HG03571 (cell line): ENCODE measurements around the gene TWIST1.

ENCODE experiments used
- ATAC-seq: cut with Tn5 transposase; IDR thresholded peaks from one replicate; pipeline ENCODE4 v1.9.1; 2021; ENCODE audit not compliant: unreplicated experiment

TWIST1 gene

DNA sequence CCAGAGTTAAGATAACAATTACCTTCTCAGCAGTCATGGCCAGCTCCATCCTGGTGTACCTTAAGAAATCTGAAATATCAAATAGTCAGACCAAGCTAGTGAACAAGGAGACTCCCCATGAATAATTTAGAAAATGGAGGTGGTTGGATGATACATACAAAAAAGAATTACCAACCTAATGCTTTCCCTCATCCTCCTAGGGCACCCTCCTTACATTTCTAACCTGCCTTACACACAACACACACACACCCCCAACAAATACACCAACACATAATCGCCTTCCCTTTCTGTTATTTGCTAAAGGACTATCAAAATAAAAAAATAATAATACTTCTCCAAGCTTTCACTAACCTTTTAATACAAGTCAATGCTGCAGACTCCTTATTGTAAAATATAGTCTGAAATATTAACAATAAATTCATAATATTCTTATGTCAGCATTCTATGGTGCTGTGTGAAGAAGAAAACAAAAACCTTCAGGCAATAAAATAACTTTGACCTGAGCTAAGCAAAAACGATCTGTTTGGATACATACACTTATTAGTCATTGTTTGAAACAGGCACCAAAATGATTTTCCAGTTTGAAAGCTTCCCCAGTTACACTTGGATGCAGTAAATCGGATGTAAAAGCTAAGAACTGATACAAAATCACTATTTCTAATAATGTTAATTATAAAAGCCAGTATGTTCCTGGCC is 3.4 kb downstream of the TWIST1 start:
- ATAC-seq = no peak

DNA sequence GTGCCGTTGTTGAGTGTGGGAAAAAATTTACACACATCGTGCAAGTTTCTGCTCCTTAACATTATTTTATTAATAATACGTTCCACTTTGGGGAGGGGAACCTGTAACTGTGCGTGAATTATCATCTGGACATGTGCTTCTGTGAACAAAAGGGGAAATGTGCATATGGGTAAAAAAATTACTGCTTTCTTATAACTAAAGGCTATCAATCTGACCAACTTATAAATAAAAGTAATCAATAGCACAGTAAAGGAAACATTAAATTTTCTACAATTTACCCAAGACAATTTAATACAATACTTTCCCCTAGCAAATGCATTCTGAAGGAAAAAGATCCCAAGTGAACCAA is 4.5 kb downstream of the TWIST1 start:
- no peak for ATAC-seq

DNA sequence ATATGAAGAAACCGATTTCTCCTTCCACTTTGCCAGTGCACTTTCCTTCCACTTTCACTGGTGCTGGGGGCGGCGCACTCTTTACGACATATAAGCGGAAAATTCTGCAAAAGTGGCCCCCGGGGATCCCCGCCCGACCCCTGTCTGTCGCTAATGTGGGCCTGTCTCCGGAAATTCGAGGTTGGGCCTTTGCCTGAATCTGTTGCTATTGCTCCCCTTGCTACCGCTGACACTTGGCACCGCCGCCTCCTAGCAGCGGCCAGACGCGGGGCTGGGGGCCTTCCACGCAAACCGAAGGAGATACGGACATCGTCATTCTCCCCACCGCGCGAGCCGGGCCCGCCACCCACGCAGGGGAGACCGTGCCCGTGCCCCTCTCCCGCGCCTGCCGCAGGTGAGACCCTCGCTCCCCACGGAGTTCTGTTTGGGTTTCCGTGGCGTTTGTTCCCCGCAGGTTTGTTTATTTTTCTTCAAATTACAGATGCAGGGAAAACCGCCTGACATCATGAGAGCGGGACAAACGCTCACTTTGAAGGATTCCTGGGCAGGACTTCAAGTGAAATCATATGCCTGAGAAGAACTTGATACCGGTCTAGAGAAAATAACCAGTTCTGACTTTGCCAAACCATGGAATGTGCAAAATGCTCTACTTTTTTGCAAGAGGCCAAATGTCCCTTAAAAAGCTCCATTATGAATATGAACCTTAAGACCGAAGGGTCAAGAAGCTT is 5.0 kb downstream of the TWIST1 start:
- ATAC-seq = no peak

DNA sequence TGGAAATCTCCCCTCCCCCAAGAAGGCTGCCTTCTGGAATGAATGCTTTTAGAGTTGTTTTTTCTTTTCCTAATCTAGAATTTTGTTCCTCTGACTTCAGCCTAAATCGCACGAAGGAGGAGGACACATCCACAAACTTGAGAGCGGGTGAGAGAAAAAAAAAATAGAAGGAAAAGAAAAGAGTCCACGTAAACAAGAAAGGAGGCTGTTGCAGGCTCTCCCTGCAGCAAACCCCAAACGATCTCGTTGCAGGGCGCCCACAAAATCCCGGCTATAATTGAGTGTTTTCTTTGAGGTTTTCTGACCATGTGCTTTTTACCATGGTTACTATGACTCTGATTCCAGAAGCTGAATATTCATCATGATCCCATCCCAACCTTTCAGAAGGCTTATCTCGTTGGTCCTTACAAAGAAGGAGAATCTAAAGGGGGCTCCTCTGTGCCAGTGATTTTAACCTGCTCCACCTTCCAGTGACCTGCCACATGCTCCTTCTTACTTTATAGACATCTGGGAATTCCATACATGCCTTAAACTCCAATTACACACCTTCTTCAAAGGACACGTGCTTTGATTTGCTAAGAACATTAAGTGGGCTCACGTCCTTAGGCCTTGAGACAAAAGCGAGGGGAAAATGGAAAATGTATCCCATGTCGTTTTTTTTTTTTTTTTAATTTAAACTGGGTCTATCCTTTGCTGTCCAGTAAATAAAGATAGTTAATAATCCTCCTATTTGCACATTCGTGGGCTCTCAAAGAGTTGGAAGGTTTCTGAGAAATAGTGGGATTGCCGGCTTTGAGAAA is 5.8 kb downstream of the TWIST1 start:
- no peak for ATAC-seq

DNA sequence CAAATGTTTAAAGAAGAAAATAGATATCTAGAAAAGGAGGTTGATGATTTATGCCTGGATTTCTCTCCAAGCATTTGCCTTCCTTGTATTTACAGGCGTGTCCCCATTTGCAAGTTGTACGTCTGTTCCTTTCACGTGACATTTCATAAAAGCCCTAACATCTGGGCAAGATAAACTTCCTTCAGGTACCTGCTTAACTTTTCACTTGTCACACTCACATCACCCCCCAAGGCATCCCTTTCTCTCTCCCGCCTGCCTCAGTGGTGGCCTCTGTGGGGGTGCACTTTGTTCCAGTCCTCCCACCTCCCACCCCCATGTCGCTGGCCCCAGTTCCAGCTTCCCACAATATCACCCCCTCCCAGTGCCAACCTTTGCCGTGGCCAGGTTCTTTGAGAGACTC is 6.7 kb downstream of the TWIST1 start:
- no peak for ATAC-seq

DNA sequence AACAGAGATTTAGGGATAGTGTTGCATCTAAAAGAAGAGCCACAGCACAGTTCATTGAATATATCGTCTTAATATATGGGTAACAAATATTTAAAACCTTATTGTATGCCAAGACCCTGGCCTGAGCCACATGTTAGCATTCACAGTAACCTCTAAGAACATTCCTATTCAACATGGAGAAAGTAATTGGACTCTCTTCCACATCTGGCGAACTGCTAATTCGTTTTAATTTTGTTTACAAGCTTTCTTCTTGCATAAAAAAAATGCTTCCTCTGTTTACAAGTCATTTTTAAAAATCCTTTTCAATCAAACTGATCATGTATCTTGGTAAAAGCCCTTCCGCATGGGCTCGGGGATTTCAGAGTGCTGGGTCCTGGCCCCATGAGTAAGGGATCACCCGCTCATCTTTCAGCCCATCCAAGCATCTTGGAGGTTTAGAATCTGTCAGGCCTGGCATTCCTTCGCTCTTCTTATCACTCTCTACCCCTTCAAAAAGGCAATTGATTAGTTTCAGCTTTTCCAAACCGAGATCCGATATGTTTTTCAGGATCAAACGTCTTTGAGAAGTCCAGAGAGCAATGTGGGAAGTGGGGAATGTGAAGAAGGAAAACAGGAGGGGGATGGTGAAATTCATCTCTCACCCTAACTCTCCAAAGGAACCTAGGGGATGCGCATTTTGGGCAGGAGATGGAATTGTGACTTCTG is 7.3 kb downstream of the TWIST1 start:
- no peak for ATAC-seq

DNA sequence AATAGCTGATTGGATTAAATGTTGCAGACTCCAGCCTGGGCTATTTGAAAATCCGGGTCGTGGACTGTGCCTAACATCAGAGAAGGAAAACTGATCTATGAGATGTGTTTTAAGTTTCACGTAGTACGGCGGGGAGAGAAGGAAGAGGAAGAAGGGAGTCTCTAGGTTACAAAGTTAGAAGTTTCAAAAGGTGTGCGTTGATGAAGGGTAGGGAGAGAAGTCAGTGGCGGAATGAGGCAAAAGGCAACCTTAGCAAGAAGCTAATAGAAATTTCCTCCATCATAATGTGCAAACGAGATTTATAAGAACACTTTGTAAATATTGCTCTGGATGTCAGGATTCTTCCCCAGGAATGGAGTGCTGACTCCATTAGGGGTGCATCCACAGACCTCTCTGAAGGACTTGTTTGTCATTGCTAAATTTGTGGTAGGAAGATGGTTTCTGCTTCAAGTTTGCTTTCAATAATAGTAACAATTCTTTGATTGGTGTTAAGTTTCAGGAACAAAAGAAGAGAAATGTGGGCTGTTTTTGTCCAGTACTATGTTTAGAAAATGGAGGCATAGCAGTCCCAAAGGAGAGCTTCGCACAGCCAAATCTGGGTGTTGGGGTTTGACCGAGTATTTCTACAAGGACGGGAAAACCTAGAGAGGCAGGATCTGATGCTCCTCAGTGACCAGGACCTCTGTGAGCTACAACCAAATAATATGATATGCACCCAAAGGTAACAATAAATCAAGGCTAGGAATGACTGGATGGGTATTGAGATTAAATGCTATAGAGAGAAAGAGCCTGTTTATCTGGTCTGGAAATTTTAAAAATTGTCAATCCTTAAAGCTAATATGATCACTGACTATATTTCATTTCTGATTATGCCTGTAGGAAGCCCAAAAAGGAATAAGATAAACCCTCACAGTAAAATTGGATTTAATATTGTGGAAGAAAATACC is 8.2 kb downstream of the TWIST1 start:
- ATAC-seq = no peak

DNA sequence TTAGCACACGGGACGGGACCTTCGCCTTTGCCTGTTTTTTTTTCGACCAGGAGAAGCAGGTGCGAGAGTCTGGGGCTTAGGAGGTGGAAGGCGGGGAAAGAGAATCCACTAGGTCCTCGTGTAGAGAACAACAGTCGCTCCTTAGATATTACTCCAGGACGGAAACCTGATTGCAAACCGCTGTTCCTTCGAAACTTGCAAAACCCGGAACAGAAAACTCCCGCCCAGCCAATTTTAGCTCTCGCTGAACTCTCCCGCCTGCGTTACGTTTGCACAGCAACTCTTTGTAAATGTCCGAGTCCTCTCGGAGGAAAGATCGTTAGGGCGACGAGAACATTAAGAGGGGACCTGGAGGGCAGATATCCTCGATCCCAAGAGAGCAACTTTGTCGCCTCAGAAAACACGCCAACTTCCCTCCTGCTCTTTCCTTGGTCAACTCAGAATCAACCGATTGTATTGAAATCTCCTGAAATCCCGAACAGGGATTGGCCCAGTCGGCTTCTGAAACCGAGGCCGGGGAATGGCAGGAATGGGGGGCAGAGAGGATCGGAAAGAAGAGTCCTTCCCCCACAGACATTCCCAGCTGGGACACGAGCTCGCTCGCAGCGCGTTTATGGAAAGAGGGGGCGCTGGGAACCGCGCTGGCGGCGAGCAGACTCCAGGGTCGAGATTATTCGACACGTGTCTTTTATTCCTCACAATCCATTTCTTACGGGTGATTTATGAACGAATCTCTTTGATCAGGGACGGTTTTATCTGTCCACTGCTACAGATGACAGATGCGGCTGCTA is 9.9 kb downstream of the TWIST1 start:
- no peak for ATAC-seq

DNA sequence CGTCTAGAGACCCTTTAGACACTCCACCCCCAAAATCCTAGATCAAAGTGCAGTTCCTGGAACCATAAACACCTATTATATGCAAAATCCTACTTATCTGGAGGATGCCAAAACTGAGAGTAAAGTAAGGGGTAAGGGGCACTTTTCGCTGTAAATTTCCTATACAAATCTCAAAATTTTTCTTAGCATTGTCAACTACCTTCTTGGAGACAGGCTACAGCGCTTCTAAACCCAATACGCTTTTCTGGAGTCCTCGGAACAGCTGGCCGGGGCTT is 10.4 kb downstream of the TWIST1 start:
- no peak for ATAC-seq

DNA sequence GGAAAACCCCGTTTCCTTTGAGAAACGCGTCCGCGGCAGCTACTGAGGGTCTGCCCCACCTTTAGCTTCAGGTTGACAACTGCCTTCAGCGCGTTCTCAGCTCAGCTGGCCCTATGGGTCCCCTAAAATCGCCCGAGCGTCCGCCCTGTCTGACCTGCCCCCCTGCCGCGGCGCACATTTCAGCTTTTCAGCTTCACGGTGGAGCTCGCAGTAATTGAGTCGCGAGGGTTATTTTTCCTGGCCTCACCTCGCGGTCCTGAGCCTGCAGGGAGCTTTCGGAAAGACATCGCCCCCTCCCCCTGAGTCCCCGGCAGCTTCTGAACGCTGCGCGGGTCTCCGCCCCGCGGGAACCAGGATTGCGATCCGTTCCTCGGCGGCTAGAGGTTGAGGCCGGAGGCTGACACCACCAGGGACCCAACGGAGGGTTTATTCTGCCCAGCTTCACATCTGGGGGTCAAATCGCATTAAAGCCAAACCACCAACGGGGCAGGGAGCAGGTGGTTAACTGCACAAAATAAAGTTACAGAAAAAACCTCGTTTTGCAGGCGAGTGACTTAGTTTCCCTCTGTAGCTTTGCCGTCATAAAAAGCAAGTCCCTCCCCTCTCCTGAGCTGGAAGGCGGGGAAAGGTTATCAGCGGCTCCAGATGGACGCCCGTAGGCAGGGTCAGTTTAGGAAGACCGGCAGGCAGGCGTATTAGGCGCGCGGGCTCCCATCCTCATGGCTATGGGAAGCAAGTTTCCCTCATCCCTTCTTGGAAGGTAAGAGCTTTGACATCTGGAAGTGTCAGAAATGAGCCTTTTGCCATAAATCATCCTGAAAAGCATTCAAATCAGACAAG is 11.0 kb downstream of the TWIST1 start:
- no peak for ATAC-seq

DNA sequence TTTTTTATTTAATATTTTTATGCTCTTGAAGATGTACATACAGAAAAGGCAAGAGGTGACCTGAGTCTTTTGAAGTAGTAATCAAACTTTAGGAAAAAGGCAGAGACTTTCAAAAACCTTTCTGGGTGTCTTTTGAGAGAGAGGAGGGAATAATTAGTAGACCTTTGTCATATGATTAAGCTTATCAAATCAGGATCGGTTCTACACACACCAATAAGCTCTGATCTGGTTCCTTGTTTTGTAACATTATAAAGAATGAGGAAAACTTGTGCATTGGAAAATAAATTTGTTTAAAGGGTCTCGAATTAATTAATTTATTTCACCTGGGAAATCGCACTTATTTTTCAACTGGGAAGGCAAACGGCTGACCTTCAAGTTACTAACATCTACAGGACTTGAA is 11.9 kb downstream of the TWIST1 start:
- no peak for ATAC-seq

DNA sequence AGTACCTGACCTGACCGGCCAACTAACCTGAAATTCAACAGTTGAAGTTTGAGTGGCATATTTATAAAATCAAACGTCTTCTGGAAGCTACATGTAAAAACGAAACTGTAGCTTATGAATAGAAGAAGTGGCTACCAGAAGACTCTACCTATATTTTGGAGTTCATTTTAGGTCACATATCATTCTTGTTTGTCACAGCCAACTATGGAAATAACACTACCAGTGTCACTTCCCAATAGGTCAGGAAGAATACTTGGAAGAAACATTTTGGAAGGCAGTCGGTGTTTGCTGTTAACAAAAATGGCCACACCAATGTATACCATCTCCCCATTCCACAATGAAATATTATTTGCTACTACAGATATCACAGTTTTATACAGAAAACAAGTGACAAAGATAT is 12.6 kb downstream of the TWIST1 start:
- ATAC-seq = no peak

DNA sequence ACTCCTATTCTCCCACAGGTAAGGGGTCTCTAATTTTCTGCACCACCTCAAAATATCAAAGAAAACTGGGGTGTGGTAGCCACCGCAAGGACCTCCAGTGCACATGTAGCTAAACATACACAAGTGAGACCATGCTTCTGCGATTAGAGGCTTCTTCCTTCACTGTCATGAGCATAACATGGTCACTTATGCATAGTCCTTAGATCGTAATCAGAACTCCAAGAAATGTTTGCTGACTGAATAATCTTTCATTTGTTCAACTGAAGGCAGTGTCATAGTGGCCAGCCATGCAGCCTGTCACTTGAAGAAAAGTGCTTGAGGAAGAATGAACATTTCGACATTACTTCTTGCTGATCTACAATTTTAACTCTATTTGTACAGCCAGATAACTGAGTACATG is 14.6 kb downstream of the TWIST1 start:
- ATAC-seq = no peak

DNA sequence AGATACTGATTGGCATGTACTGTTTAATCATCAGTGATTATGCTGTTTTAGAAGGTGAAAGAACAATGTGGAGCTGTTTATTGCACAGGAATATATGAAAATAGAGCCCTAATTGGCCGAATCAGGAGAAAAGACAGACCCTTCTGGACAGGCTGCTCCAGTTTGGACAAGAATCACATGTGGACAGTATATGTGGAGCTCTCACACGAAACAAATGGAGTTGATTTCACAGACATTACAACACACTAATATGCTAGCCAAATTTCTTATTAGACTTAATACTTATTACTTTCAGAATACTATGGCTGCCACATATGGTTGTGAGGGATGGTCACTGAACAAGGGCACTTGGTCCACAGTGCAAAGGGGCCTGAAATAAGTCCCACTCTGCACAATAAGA is 15.5 kb downstream of the TWIST1 start:
- no peak for ATAC-seq

DNA sequence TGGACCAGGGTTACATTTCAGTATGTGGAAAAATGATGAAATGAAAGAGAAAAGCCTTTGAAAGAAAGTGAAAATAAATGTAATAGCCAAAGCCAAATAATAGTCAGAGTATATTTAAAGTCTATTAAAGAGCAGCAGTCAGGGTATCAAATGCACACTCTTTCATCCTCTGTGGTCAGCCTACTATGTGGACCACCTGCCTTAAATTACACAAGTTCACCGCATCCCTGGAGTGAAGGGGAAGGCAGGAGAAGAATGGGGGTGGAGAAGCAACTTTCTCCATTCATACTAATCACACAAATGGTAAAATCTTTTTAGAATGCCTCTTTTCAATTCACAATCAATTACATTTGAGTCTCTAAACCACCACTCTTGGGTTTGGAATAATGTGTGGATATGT is 16.0 kb downstream of the TWIST1 start:
- no peak for ATAC-seq

DNA sequence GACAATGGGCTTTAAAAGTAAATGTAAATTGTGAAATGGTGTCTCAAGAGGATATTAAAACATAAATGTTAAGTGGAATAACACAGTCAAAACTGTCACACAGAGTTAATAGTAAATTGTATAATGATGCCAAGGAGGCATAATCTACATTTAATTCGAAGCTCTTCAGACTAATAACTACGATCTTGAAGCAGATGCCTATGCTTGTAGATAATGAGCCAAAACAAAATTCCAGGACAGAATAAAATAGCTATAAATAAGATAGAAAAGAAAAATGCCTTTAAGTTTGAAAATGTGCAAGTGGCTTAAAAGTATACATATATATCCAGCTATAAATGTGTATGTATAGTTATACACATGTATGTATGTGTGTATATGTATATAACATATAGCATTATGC is 17.5 kb downstream of the TWIST1 start:
- no peak for ATAC-seq

DNA sequence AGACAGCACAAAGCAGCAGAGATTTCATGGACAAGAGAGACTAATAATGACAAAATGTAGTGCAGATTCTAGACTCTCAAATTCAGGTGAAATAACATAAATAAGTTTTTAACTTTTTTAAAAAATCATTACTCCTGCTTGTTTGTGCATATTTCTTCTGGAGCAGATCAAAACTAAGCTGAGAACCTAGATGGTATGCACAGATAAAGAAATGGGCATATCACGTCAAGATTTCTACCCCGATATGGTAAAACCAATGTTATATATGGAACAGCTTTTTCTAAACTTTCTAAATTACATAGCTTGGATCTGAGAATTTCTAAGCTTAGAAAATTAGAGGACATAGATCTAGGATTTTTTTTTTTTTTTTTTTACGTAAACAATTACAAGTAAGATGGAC is 18.2 kb downstream of the TWIST1 start:
- no peak for ATAC-seq

DNA sequence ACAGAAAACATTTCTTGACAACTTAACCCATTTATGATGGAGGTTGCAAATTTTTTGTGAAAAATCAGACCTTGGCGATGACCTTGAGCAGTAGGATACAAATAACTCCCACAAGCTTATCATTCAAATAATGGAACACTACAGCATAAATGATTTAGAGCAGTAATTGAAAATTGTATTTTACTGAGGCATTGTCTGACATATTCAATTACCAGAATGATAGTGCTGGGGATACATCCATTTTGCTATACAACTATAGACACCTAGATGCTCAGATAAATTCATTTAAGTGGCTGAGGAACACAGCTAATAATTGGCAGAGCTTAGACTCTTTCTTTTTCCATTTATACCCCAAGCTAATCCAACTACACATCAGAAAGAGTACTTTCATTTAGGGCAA is 18.9 kb downstream of the TWIST1 start:
- no peak for ATAC-seq
